ENCODE measurements around the gene MAPK10. TPM values are rescaled to one million over a fixed set of nuclear protein-coding genes. Genes with fewer than 3 reads are reported as not detected.

MAPK10 gene
- total RNA-seq, 1 experiment from 2014 or later: 6.8 TPM

GRCh38 chr4:86151196-86151595 lies 208.7 kb downstream of the MAPK10 start:
- H3K27ac ChIP-seq (ENCODE audit: low read depth, low read length, poor library complexity, severe bottlenecking): no peak overlapping the region
- BruUV-seq (replicated peaks): no TSS peak
- no peaks in the 10 kb centered on the region for H3K27me3 ChIP-seq (replicated peaks; ENCODE audit: insufficient read depth, low read depth, low read length, poor library complexity)
- CTCF ChIA-PET: no interaction called here
- peak; percentile 3 for DNase-seq (ENCODE audit: low spot score)
- no peak overlapping the region for H3K4me3 ChIP-seq (ENCODE audit: low read depth, low read length, poor library complexity, severe bottlenecking)
- POLR2A ChIA-PET (ENCODE audit: low non-redundant PET): no interaction called here
- no peaks in the 10 kb centered on the region for H3K9me3 ChIP-seq (ENCODE audit: low read depth, low read length, poor library complexity, severe bottlenecking)
- intact Hi-C loops (cut with micrococcal nuclease; ENCODE audit: unreplicated experiment): no loop called here
- no peaks in the 10 kb centered on the region for H3K36me3 ChIP-seq (ENCODE audit: insufficient read depth, low read length, poor library complexity, severe bottlenecking)
- no peaks in the 10 kb centered on the region for H3K4me1 ChIP-seq (ENCODE audit: insufficient read depth, low read length, poor library complexity, severe bottlenecking)
- TF ChIP-seq, protein P1, sequence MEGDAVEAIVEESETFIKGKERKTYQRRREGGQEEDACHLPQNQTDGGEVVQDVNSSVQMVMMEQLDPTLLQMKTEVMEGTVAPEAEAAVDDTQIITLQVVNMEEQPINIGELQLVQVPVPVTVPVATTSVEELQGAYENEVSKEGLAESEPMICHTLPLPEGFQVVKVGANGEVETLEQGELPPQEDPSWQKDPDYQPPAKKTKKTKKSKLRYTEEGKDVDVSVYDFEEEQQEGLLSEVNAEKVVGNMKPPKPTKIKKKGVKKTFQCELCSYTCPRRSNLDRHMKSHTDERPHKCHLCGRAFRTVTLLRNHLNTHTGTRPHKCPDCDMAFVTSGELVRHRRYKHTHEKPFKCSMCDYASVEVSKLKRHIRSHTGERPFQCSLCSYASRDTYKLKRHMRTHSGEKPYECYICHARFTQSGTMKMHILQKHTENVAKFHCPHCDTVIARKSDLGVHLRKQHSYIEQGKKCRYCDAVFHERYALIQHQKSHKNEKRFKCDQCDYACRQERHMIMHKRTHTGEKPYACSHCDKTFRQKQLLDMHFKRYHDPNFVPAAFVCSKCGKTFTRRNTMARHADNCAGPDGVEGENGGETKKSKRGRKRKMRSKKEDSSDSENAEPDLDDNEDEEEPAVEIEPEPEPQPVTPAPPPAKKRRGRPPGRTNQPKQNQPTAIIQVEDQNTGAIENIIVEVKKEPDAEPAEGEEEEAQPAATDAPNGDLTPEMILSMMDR (conservative IDR thresholded peaks at IDR 0.05; ENCODE audit: low read depth, low read length): no peak
- no peak for TF ChIP-seq EZH2 (IDR thresholded peaks at IDR 0.05; ENCODE audit: borderline replicate concordance, low read depth, low read length, poor library complexity, severe bottlenecking)

DNA sequence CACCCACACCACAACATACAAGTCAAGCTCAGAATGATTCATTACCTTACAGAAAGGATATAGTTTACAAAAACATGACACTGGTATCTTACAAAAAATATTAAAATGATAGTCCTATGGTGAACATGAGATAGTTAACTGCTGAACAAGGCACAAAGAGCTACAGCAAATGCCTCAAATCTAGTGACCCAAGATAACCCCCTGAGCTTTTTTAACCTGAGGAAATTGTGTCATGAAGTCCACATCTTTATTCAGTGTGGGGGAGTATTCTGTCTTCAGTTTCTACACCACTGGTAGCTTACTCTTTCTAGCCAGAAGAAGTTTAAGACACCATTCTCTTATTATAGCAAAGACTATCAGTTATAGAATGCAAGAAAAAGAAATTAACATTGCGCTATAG lies 218.7 kb downstream of the MAPK10 start:
- Histone ChIP-seq H3K9me3 (ENCODE audit: low read depth, low read length, poor library complexity, severe bottlenecking) (no peaks in the 10 kb centered on the region), H3K27me3 (replicated peaks; ENCODE audit: insufficient read depth, low read depth, low read length, poor library complexity) (no peaks in the 10 kb centered on the region), H3K4me3 (ENCODE audit: low read depth, low read length, poor library complexity, severe bottlenecking) (no peak overlapping the region), H3K36me3 (ENCODE audit: insufficient read depth, low read length, poor library complexity, severe bottlenecking) (no peaks in the 10 kb centered on the region), H3K27ac (ENCODE audit: low read depth, low read length, poor library complexity, severe bottlenecking) (no peak overlapping the region), H3K4me1 (ENCODE audit: insufficient read depth, low read length, poor library complexity, severe bottlenecking) (no peaks in the 10 kb centered on the region)
- BruUV-seq (replicated peaks): no TSS peak
- DNase-seq (ENCODE audit: low spot score): no peak
- ChIA-PET POLR2A (ENCODE audit: low non-redundant PET) (no interaction called here), CTCF (no interaction called here)
- no peak for TF ChIP-seq EZH2 (IDR thresholded peaks at IDR 0.05; ENCODE audit: borderline replicate concordance, low read depth, low read length, poor library complexity, severe bottlenecking)
- TF ChIP-seq, protein P1 (conservative IDR thresholded peaks at IDR 0.05; ENCODE audit: low read depth, low read length): no peak
- intact Hi-C loops (cut with micrococcal nuclease; ENCODE audit: unreplicated experiment): no loop called here

- H3K27me3 ChIP-seq (replicated peaks; ENCODE audit: insufficient read depth, low read depth, low read length, poor library complexity): no peaks in the 10 kb centered on the region
- intact Hi-C loops (cut with micrococcal nuclease; ENCODE audit: unreplicated experiment): no loop called here
- H3K27ac ChIP-seq (ENCODE audit: low read depth, low read length, poor library complexity, severe bottlenecking): no peak overlapping the region
- no peak for DNase-seq (ENCODE audit: low spot score)
- POLR2A ChIA-PET (ENCODE audit: low non-redundant PET): no interaction called here
- no peaks in the 10 kb centered on the region for H3K36me3 ChIP-seq (ENCODE audit: insufficient read depth, low read length, poor library complexity, severe bottlenecking)
- no peaks in the 10 kb centered on the region for H3K4me1 ChIP-seq (ENCODE audit: insufficient read depth, low read length, poor library complexity, severe bottlenecking)
- TF ChIP-seq, protein P1 (conservative IDR thresholded peaks at IDR 0.05; ENCODE audit: low read depth, low read length): no peak
- CTCF ChIA-PET: no interaction called here
- no TSS peak for BruUV-seq (replicated peaks)
- H3K4me3 ChIP-seq (ENCODE audit: low read depth, low read length, poor library complexity, severe bottlenecking): no peak overlapping the region
- no peaks in the 10 kb centered on the region for H3K9me3 ChIP-seq (ENCODE audit: low read depth, low read length, poor library complexity, severe bottlenecking)
Measured at GRCh38 chr4:86132468-86132867, 227.4 kb downstream of the MAPK10 start.
